C4-2B (cell line): ENCODE data around the gene TNNT1.

Source experiments
- H3K27ac ChIP-seq: fragments of 450-650 bp; 2 replicates; pipeline ENCODE4 v1.5.1; 2017
- CTCF ChIP-seq: fragments of 450-650 bp; conservative IDR thresholded peaks from 2 replicates; pipeline ENCODE4 v1.5.1; 2017; ENCODE audit warnings: mild to moderate bottlenecking
- ZFX ChIP-seq: fragments of 450-650 bp; IDR thresholded peaks from 2 replicates; pipeline ENCODE4 v1.6.1; 2017

TNNT1 gene

GRCh38 chr19:55092423-55093318, 56.3 kb downstream of the TNNT1 start:
- H3K27ac ChIP-seq: no peak overlapping the region
- TF ChIP-seq ZFX: no peak
- no peak for TF ChIP-seq CTCF

- no peak overlapping the region for H3K27ac ChIP-seq
- no peak for TF ChIP-seq ZFX
- no peak for TF ChIP-seq CTCF
Measured at GRCh38 chr19:55091955-55092354, 57.1 kb downstream of the TNNT1 start.

GRCh38 chr19:55091126-55091910, 57.7 kb downstream of the TNNT1 start:
- no peak for TF ChIP-seq CTCF
- no peak for TF ChIP-seq ZFX
- H3K27ac ChIP-seq: no peak overlapping the region

- no peak for TF ChIP-seq CTCF
- TF ChIP-seq ZFX: no peak
- no peak overlapping the region for H3K27ac ChIP-seq
Measured at GRCh38 chr19:55090564-55090963, 58.4 kb downstream of the TNNT1 start.

GRCh38 chr19:55089342-55089944, 59.6 kb downstream of the TNNT1 start:
- TF ChIP-seq CTCF (no peak), ZFX (no peak)

GRCh38 chr19:55088543-55089341, 60.3 kb downstream of the TNNT1 start:
- TF ChIP-seq ZFX (no peak), CTCF (peak; percentile 89)
- H3K27ac ChIP-seq: no peak overlapping the region

More at GRCh38 chr19:55089342-55089944, 59.6 kb downstream of the TNNT1 start:
- no peak overlapping the region for H3K27ac ChIP-seq
